Upper lobe of left lung (tissue), 6 donors: Measurements from ENCODE around the gene LIPA. TPM values are rescaled to one million over a fixed set of nuclear protein-coding genes. Genes with fewer than 3 reads are reported as not detected.

Source experiments
- ATAC-seq, 2 donors: fragments of 200-7000 bp; cut with Tn5 transposase; one replicate each; pipeline ENCODE4 v1.9.1; 2022; ENCODE audit warnings: mild to moderate bottlenecking in 2 of 2, moderate library complexity in 2 of 2; ENCODE audit not compliant: low FRiP score in 2 of 2
- DNase-seq, 2 donors: peaks; one replicate each; pipeline ENCODE4 v3.0.0-alpha.2; 2019 to 2020
- H3K27ac ChIP-seq, 4 donors: fragments of 200-600 bp; sonication (generic); one replicate each; pipeline ENCODE4 v1.5.1; 2016 to 2019
- H3K27me3 ChIP-seq, 4 donors: fragments of 200-600 bp; sonication (generic); one replicate each; pipeline ENCODE4 v1.5.1; 2017 to 2019
- H3K36me3 ChIP-seq, 4 donors: fragments of 200-600 bp; sonication (generic); one replicate each; pipeline ENCODE4 v1.5.1; 2016 to 2019
- H3K4me1 ChIP-seq, 4 donors: fragments of 200-600 bp; sonication (generic); one replicate each; pipeline ENCODE4 v1.5.1; 2018 to 2019
- H3K4me3 ChIP-seq, 4 donors: fragments of 200-600 bp; sonication (generic); one replicate each; pipeline ENCODE4 v1.5.1; 2017 to 2019; ENCODE audit warnings: mild to moderate bottlenecking in 2 of 4, moderate library complexity in 1 of 4
- H3K9me3 ChIP-seq, 4 donors: fragments of 200-600 bp; sonication (generic); one replicate each; pipeline ENCODE4 v1.5.1; 2018 to 2019
- CTCF ChIP-seq, 6 experiments: fragments of 450-650 bp in 4 of 6; fragments of 200-600 bp in 2 of 6; sonication (generic) in 2 of 6; IDR thresholded peaks; one replicate each; pipeline ENCODE4 v1.5.1; 2016 to 2019; ENCODE audit warnings: antibody characterized with exemption in 6 of 6
- EP300 ChIP-seq, 4 donors: sonication (generic); formaldehyde crosslinking; IDR thresholded peaks; one replicate each; pipeline ENCODE4 v1.5.1; 2017; ENCODE audit warnings: antibody characterized with exemption in 4 of 4, control low read depth in 2 of 4
- POLR2A ChIP-seq, 4 donors: fragments of 450-650 bp; IDR thresholded peaks; one replicate each; pipeline ENCODE4 v1.5.1; 2016 to 2017; ENCODE audit warnings: antibody characterized with exemption in 4 of 4, mild to moderate bottlenecking in 2 of 4
- POLR2AphosphoS5 ChIP-seq, 2 donors: sonication (generic); formaldehyde crosslinking; IDR thresholded peaks; one replicate each; pipeline ENCODE4 v1.5.1; 2017; ENCODE audit warnings: antibody characterized with exemption in 2 of 2
- WGBS, 2 donors: methylation state at CpG; one replicate each; pipeline ENCODE4 v1.1.5; 2017 to 2018; 5-methylcytosine and 5-hydroxymethylcytosine counted together
- total RNA-seq, 6 donors: library from RNA; depleted of rRNA in 4 of 6; stranded (reverse); fragments of >200 nt in 4 of 6; gene quantifications; one replicate each; pipeline versions ENCODE4 v1.1.0 to v1.2.1, GENCODE V29; 2016 to 2021
- donor health status: DM: no; HTN: no; CAD: no; lungs with moderate emphysema.
- donor health status: DM: no; HTN: yes; CAD: no; lungs with severe emphysema.

LIPA gene
- total RNA-seq, 6 donors from 2014 or later = 28.5 to 129 (median 70.6) TPM

- no peak for ATAC-seq
- no peak for TF ChIP-seq POLR2AphosphoS5 (IDR thresholded peaks at IDR 0.05)
- peak in 1 of 2 donors; percentile 8 for DNase-seq
- peaks cover 0 to 6% (median 4%) of the 10 kb centered on the region in 4 donors for H3K4me1 ChIP-seq
- H3K36me3 ChIP-seq = no peaks in the 10 kb centered on the region
- H3K27me3 ChIP-seq = no peaks in the 10 kb centered on the region
- H3K9me3 ChIP-seq = no peaks in the 10 kb centered on the region
- 83 to 94% methylated on average over 1 of the region's 1 CpG for WGBS, 2 donors
- no peak overlapping the region for H3K27ac ChIP-seq
- no peak overlapping the region for H3K4me3 ChIP-seq
These were observed 12.0 kb upstream of the LIPA start for GRCh38 chr10:89263531-89263930.

- no peaks in the 10 kb centered on the region for H3K36me3 ChIP-seq
- ATAC-seq = no peak
- no peak for DNase-seq
- H3K9me3 ChIP-seq = no peaks in the 10 kb centered on the region
- H3K27me3 ChIP-seq = no peaks in the 10 kb centered on the region
- H3K4me3 ChIP-seq = no peak overlapping the region
- H3K27ac ChIP-seq = no peak overlapping the region
- 69 to 83% methylated on average over 1 of the region's 1 CpG for WGBS, 2 donors
- no peak for TF ChIP-seq POLR2AphosphoS5 (IDR thresholded peaks at IDR 0.05)
- TF ChIP-seq POLR2A (IDR thresholded peaks at IDR 0.05) = no peak
- TF ChIP-seq EP300 (IDR thresholded peaks at IDR 0.05) = no peak
- no peak for TF ChIP-seq CTCF (IDR thresholded peaks at IDR 0.05)
- peaks cover 0 to 6% (median 4%) of the 10 kb centered on the region in 4 donors for H3K4me1 ChIP-seq
These were observed 11.5 kb upstream of the LIPA start for GRCh38 chr10:89263091-89263490.

GRCh38 chr10:89262086-89263051 lies 10.8 kb upstream of the LIPA start:
- TF ChIP-seq CTCF (IDR thresholded peaks at IDR 0.05) = no peak
- Histone ChIP-seq H3K36me3 (no peaks in the 10 kb centered on the region), H3K27ac (no peak overlapping the region), H3K4me3 (no peak overlapping the region), H3K9me3 (no peaks in the 10 kb centered on the region), H3K4me1 (peaks cover 0 to 6% (median 4%) of the 10 kb centered on the region in 4 donors), H3K27me3 (no peaks in the 10 kb centered on the region)
- DNase-seq (no peak), ATAC-seq (no peak)
- WGBS, 2 donors = 84 to 85% methylated on average over 5 of the region's 5 CpGs

- Histone ChIP-seq H3K4me3 (no peak overlapping the region), H3K36me3 (no peaks in the 10 kb centered on the region), H3K27ac (no peak overlapping the region), H3K9me3 (no peaks in the 10 kb centered on the region), H3K27me3 (no peaks in the 10 kb centered on the region), H3K4me1 (peaks cover 0 to 6% (median 4%) of the 10 kb centered on the region in 4 donors)
- DNase-seq = no peak
- no peak for TF ChIP-seq POLR2AphosphoS5 (IDR thresholded peaks at IDR 0.05)
- TF ChIP-seq POLR2A (IDR thresholded peaks at IDR 0.05) = no peak
- no peak for TF ChIP-seq CTCF (IDR thresholded peaks at IDR 0.05)
- no peak for TF ChIP-seq EP300 (IDR thresholded peaks at IDR 0.05)
- no peak for ATAC-seq
- 61 to 63% methylated on average over 1 of the region's 1 CpG for WGBS, 2 donors
These were observed 7.3 kb upstream of the LIPA start for GRCh38 chr10:89258881-89259280.

GRCh38 chr10:89257581-89257980 lies 6.0 kb upstream of the LIPA start:
- no peak overlapping the region for H3K27ac ChIP-seq
- no peak overlapping the region for H3K4me3 ChIP-seq
- WGBS, 2 donors = 45 to 63% methylated on average over 2 of the region's 2 CpGs
- H3K27me3 ChIP-seq = no peaks in the 10 kb centered on the region
- ATAC-seq (no peak), DNase-seq (no peak)
- H3K4me1 ChIP-seq = peaks cover 0 to 6% (median 4%) of the 10 kb centered on the region in 4 donors
- TF ChIP-seq EP300 (IDR thresholded peaks at IDR 0.05) (no peak), CTCF (IDR thresholded peaks at IDR 0.05) (no peak), POLR2A (IDR thresholded peaks at IDR 0.05) (no peak), POLR2AphosphoS5 (IDR thresholded peaks at IDR 0.05) (no peak)
- H3K36me3 ChIP-seq = no peaks in the 10 kb centered on the region
- H3K9me3 ChIP-seq = no peaks in the 10 kb centered on the region
